HepG2 (cell line): ENCODE results near the gene ADSS1. TPM values are rescaled to one million over a fixed set of nuclear protein-coding genes. Genes with fewer than 3 reads are reported as not detected.

ENCODE experiments used
- AKNA ChIP-seq: sonication (generic); formaldehyde crosslinking; IDR thresholded peaks from 2 replicates; pipeline ENCODE4 v1.4.0; 2020; ENCODE audit warnings: missing genetic modification reagents, borderline replicate concordance
- ARHGAP35 ChIP-seq: sonication (generic); formaldehyde crosslinking; IDR thresholded peaks from 2 replicates; pipeline ENCODE4 v1.9.0; 2022; ENCODE audit warnings: mild to moderate bottlenecking, inconsistent platforms, moderate library complexity, missing genetic modification reagents, borderline replicate concordance
- ASH2L ChIP-seq: fragments of 300-600, 200-600 bp; sonication (generic); IDR thresholded peaks from 2 replicates; pipeline ENCODE4 v1.7.0; 2017; ENCODE audit warnings: low read depth, mild to moderate bottlenecking, moderate library complexity, mixed read lengths, low read length; ENCODE audit not compliant: insufficient read length
- CBX5 ChIP-seq: sonication (generic); formaldehyde crosslinking; IDR thresholded peaks from 2 replicates; pipeline ENCODE4 v1.4.0; 2020; ENCODE audit warnings: missing genetic modification reagents, borderline replicate concordance
- CCAR2 ChIP-seq: fragments of 200-400 bp; formaldehyde crosslinking; optimal IDR thresholded peaks from 2 replicates; pipeline ENCODE3; 2018; ENCODE audit warnings: low read depth, mild to moderate bottlenecking, low read length, moderate library complexity
- ELF3 ChIP-seq: IDR thresholded peaks from 2 replicates; pipeline ENCODE4 v1.6.1; 2016; ENCODE audit warnings: missing genetic modification reagents, missing compliant biosample characterization
- HIVEP1 ChIP-seq: sonication (generic); formaldehyde crosslinking; IDR thresholded peaks from 2 replicates; pipeline ENCODE4 v1.4.0; 2020; ENCODE audit warnings: mild to moderate bottlenecking, missing genetic modification reagents
- HNF1B ChIP-seq: sonication (generic); formaldehyde crosslinking; IDR thresholded peaks from 2 replicates; pipeline ENCODE4 v1.5.1; 2020; ENCODE audit warnings: mild to moderate bottlenecking, moderate library complexity, missing genetic modification reagents
- HOXA3 ChIP-seq: sonication (generic); formaldehyde crosslinking; IDR thresholded peaks from 2 replicates; pipeline ENCODE4 v1.5.0; 2020; ENCODE audit warnings: missing genetic modification reagents
- NFIB ChIP-seq: sonication (generic); formaldehyde crosslinking; IDR thresholded peaks from 2 replicates; pipeline ENCODE4 v1.9.0; 2021; ENCODE audit warnings: missing genetic modification reagents, mild to moderate bottlenecking, borderline replicate concordance
- NR0B2 ChIP-seq: sonication (generic); formaldehyde crosslinking; IDR thresholded peaks from 2 replicates; pipeline ENCODE4 v1.4.0; 2020; ENCODE audit warnings: mild to moderate bottlenecking, missing genetic modification reagents
- RNF2 ChIP-seq: fragments of 450-650 bp; conservative IDR thresholded peaks from 2 replicates; pipeline ENCODE4 v1.6.1; 2016; ENCODE audit warnings: low read depth
- SCMH1 ChIP-seq: sonication (generic); formaldehyde crosslinking; IDR thresholded peaks from 2 replicates; pipeline ENCODE4 v1.9.0; 2021; ENCODE audit warnings: missing genetic modification reagents, mild to moderate bottlenecking, borderline replicate concordance
- SRY ChIP-seq: sonication (generic); formaldehyde crosslinking; IDR thresholded peaks from 2 replicates; pipeline ENCODE4 v1.8.0; 2022; ENCODE audit warnings: mild to moderate bottlenecking, missing genetic modification reagents
- TBP ChIP-seq: sonication (generic); formaldehyde crosslinking; IDR thresholded peaks from 2 replicates; pipeline ENCODE4 v1.5.0; 2020; ENCODE audit warnings: missing genetic modification reagents
- TRIM24 ChIP-seq: sonication (generic); formaldehyde crosslinking; IDR thresholded peaks from 2 replicates; pipeline ENCODE4 v1.8.0; 2022; ENCODE audit warnings: mild to moderate bottlenecking, missing genetic modification reagents
- ZKSCAN1 ChIP-seq: fragments of 150-350 bp; IDR thresholded peaks from 2 replicates; pipeline ENCODE4 v1.6.1; 2014; ENCODE audit warnings: low read length
- ZKSCAN8 ChIP-seq: IDR thresholded peaks from 2 replicates; pipeline ENCODE4 v1.6.1; 2016; ENCODE audit warnings: borderline replicate concordance, missing genetic modification reagents, missing compliant biosample characterization
- ZNF224 ChIP-seq: sonication (generic); formaldehyde crosslinking; IDR thresholded peaks from 2 replicates; pipeline ENCODE4 v1.5.0; 2020; ENCODE audit warnings: mild to moderate bottlenecking, missing genetic modification reagents
- ZNF446 ChIP-seq: sonication (generic); formaldehyde crosslinking; IDR thresholded peaks from 2 replicates; pipeline ENCODE4 v1.5.0; 2020; ENCODE audit warnings: mild to moderate bottlenecking, missing genetic modification reagents
- ZNF572 ChIP-seq: sonication (generic); formaldehyde crosslinking; IDR thresholded peaks from 2 replicates; pipeline ENCODE4 v1.5.1; 2020; ENCODE audit warnings: mild to moderate bottlenecking, missing genetic modification reagents
- ZNF607 ChIP-seq: sonication (generic); formaldehyde crosslinking; IDR thresholded peaks from 2 replicates; pipeline ENCODE4 v1.5.1; 2020; ENCODE audit warnings: missing genetic modification reagents, mild to moderate bottlenecking, borderline replicate concordance
- ZNF761 ChIP-seq: sonication (generic); formaldehyde crosslinking; conservative IDR thresholded peaks from 2 replicates; pipeline ENCODE4 v1.4.0; 2020; ENCODE audit warnings: mild to moderate bottlenecking, missing genetic modification reagents
- ZSCAN21 ChIP-seq: sonication (generic); formaldehyde crosslinking; IDR thresholded peaks from 2 replicates; pipeline ENCODE4 v1.8.0; 2022; ENCODE audit warnings: mild to moderate bottlenecking, missing genetic modification reagents, moderate library complexity, borderline replicate concordance
- polyA plus RNA-seq, 8 experiments: library from polyadenylated mRNA; depleted of rRNA in 3 of 8; stranded (reverse) in 7 of 8; unstranded in 1 of 8; fragments of >200 nt; fragmentation: Illumina TruSeq in 4 of 8; extraction: Trizol in 4 of 8; gene quantifications; 2 replicates each; pipeline versions ENCODE4 v1.2.1 to v1.2.3, GENCODE V29; 2011 to 2016; ENCODE audit warnings: low read depth in 4 of 8, missing spikeins in 1 of 8, mixed read lengths in 1 of 8; ENCODE audit not compliant: insufficient read depth in 1 of 8
- total RNA-seq, 5 experiments: library from RNA; depleted of rRNA; stranded (reverse); fragments of >200 nt; fragmentation: Illumina TruSeq; extraction: Trizol; gene quantifications; 2 replicates each; pipeline ENCODE4 v1.2.3, GENCODE V29; 2016; ENCODE audit warnings: low read depth in 1 of 5

ADSS1 gene
- total and polyA plus RNA-seq, 2 of the 13 experiments (the other 11 are each of a cell fraction or from before 2014, with no cell fraction given), result 1.0 to 36.7 TPM

GRCh38 chr14:104752735-104753527 lies 28.9 kb downstream of the ADSS1 start, which contains the start of gene SIVA1 (continued):
- TF ChIP-seq ZNF224 (CRISPR knock-in tag) (no peak), ZNF607 (CRISPR knock-in tag) (peak; percentile 22; the same call in 1 of the 2 replicates), ARHGAP35 (CRISPR knock-in tag) (peak; percentile 76; the same call in 1 of the 2 replicates), ZKSCAN1 (no peak), HOXA3 (CRISPR knock-in tag) (peak; percentile 99), ELF3 (CRISPR knock-in tag) (no peak), RNF2 (no peak), AKNA (CRISPR knock-in tag) (no peak), TRIM24 (no peak), ZNF446 (CRISPR knock-in tag) (no peak), HIVEP1 (CRISPR knock-in tag) (no peak), ZSCAN21 (CRISPR knock-in tag) (no peak), NFIB (no peak), TBP (CRISPR knock-in tag) (no peak), HNF1B (peak; percentile 62; the same call in 1 of the 2 replicates), ZNF572 (CRISPR knock-in tag) (no peak), CBX5 (CRISPR knock-in tag) (no peak; the same call in 1 of the 2 replicates), ZKSCAN8 (CRISPR knock-in tag) (no peak), ASH2L (peak; percentile 66), SCMH1 (no peak), CCAR2 (no peak), ZNF761 (CRISPR knock-in tag) (peak; percentile 63), NR0B2 (CRISPR knock-in tag) (peak; percentile 85; the same call in 1 of the 2 replicates), SRY (CRISPR knock-in tag) (peak; percentile 90)
